GM12878 (cell line): Measurements from ENCODE around the gene MBD5. TPM values are rescaled to one million over a fixed set of nuclear protein-coding genes. Genes with fewer than 3 reads are reported as not detected.

Experiments used
- ATAC-seq: fragments of 200-7000 bp; cut with Tn5 transposase; 3 replicates; pipeline ENCODE4 v1.9.1; 2020; ENCODE audit warnings: mild to moderate bottlenecking, moderate library complexity
- BruUV-seq: library from RNA; stranded (reverse); fragments of 400-500 nt; replicated peaks from 2 replicates; lab custom pipeline; 2021; lab: Mats Ljungman, UMichigan
- CTCF ChIA-PET: fragments of 300-600 bp; sonication (Branson Sonifier 250); formaldehyde crosslinking; extraction: SDS; loops from one replicate; lab custom pipeline; 2021; ENCODE audit warnings: inconsistent platforms; lab: Yijun Ruan, JAX
- POLR2A ChIA-PET: fragments of 350-600 bp; formaldehyde crosslinking; extraction: SDS; loops from one replicate; lab custom pipeline; 2021; ENCODE audit warnings: inconsistent platforms; lab: Charles Lee
- RAD21 ChIA-PET: fragments of 300-600 bp; sonication (Branson Sonifier 250); formaldehyde crosslinking; loops from one replicate; lab custom pipeline; 2023; ENCODE audit warnings: antibody characterized with exemption; ENCODE audit not compliant: unreplicated experiment; lab: Charles Lee
- SMC1A ChIA-PET: fragments of 300-600 bp; sonication (Branson Sonifier 250); formaldehyde crosslinking; loops from one replicate; lab custom pipeline; 2023; ENCODE audit not compliant: unreplicated experiment, uncharacterized antibody; lab: Charles Lee
- DNase-seq: peaks from one replicate; pipeline ENCODE4 v3.0.0-alpha.2; 2011; ENCODE audit warnings: low read depth, low spot score
- FAIRE-seq: peaks from 3 replicates; lab custom pipeline; 2011; peaks lifted over from hg19 to GRCh38; lab: Jason Lieb, UNC
- H2AFZ ChIP-seq: 2 replicates; pipeline ENCODE4 v1.6.0; 2011; ENCODE audit warnings: low read depth, low read length, control low read depth; ENCODE audit not compliant: control insufficient read depth
- H3K27ac ChIP-seq: 2 replicates; pipeline ENCODE4 v1.5.1; 2011; ENCODE audit warnings: control low read depth; ENCODE audit not compliant: control insufficient read depth, insufficient read depth
- H3K27me3 ChIP-seq, 2 experiments: replicated peaks in 1 of 2; 2 replicates each; pipeline versions ENCODE4 v1.6.0 to v1.6.1; 2011; ENCODE audit warnings: low read length in 1 of 2; ENCODE audit not compliant: control insufficient read depth in 2 of 2, insufficient read depth in 2 of 2
- H3K36me3 ChIP-seq, 2 experiments: 2 replicates each; pipeline ENCODE4 v1.5.1; 2011; ENCODE audit warnings: low read length in 1 of 2; ENCODE audit not compliant: control insufficient read depth in 2 of 2, insufficient read depth in 2 of 2
- H3K4me1 ChIP-seq: 2 replicates; pipeline ENCODE4 v1.6.1; 2011; ENCODE audit warnings: mild to moderate bottlenecking, low read length, moderate library complexity, mixed read lengths; ENCODE audit not compliant: control insufficient read depth, insufficient read depth
- H3K4me2 ChIP-seq: 2 replicates; pipeline ENCODE4 v1.6.0; 2011; ENCODE audit warnings: control low read depth; ENCODE audit not compliant: control insufficient read depth, insufficient read depth
- H3K4me3 ChIP-seq: fragments of 200-600 bp; sonication (generic); 2 replicates; pipeline ENCODE4 v1.5.1; 2016
- H3K79me2 ChIP-seq: 2 replicates; pipeline ENCODE4 v1.6.0; 2011; ENCODE audit warnings: low read length; ENCODE audit not compliant: control insufficient read depth, insufficient read depth
- H3K9ac ChIP-seq: 2 replicates; pipeline ENCODE4 v1.8.0; 2011; ENCODE audit warnings: low read length, control low read depth, mixed read lengths; ENCODE audit not compliant: control insufficient read depth, insufficient read depth
- H3K9me3 ChIP-seq: replicated peaks from 3 replicates; pipeline ENCODE4 v1.5.1; 2011; ENCODE audit warnings: mild to moderate bottlenecking, low read length; ENCODE audit not compliant: control insufficient read depth, insufficient read depth
- H4K20me1 ChIP-seq: 2 replicates; pipeline ENCODE4 v1.6.0; 2011; ENCODE audit not compliant: control insufficient read depth, insufficient read depth
- BHLHE40 ChIP-seq, 2 experiments: fragments of 450-650 bp in 1 of 2; IDR thresholded peaks; 2 replicates each; pipeline ENCODE4 v1.6.1; 2011 to 2017; ENCODE audit warnings: low read depth in 2 of 2, borderline replicate concordance in 1 of 2, improper control_type of control experiment in 1 of 2, low read length in 1 of 2, mild to moderate bottlenecking in 1 of 2
- CBFB ChIP-seq: IDR thresholded peaks from 2 replicates; pipeline ENCODE4 v1.6.1; 2016; ENCODE audit warnings: antibody characterized with exemption, low read depth
- DPF2 ChIP-seq: fragments of 450-650 bp; IDR thresholded peaks from 2 replicates; pipeline ENCODE4 v1.6.1; 2017; ENCODE audit warnings: mild to moderate bottlenecking
- E2F4 ChIP-seq: IDR thresholded peaks from 2 replicates; pipeline ENCODE4 v1.6.1; 2012; ENCODE audit warnings: low read depth, low read length, improper control_type of control experiment
- HDGF ChIP-seq: fragments of 450-650 bp; IDR thresholded peaks from 2 replicates; pipeline ENCODE4 v1.6.1; 2016; ENCODE audit warnings: antibody characterized with exemption
- IKZF1 ChIP-seq: fragments of 450-650 bp; conservative IDR thresholded peaks from 2 replicates; pipeline ENCODE4 v1.6.1; 2017; ENCODE audit warnings: antibody characterized with exemption, mild to moderate bottlenecking
- IRF4 ChIP-seq: IDR thresholded peaks from 2 replicates; pipeline ENCODE4 v1.6.1; 2011; ENCODE audit warnings: low read depth, low read length
- NFXL1 ChIP-seq: fragments of 450-650 bp; IDR thresholded peaks from 2 replicates; pipeline ENCODE4 v1.6.1; 2017; ENCODE audit warnings: antibody characterized with exemption, mild to moderate bottlenecking, borderline replicate concordance
- PAX5 ChIP-seq: IDR thresholded peaks from 2 replicates; pipeline ENCODE4 v1.6.1; 2011; ENCODE audit warnings: low read depth, low read length, borderline replicate concordance
- SIX5 ChIP-seq: IDR thresholded peaks from 2 replicates; pipeline ENCODE4 v1.6.1; 2011; ENCODE audit warnings: mild to moderate bottlenecking, low read depth, low read length, moderate library complexity; ENCODE audit not compliant: severe bottlenecking
- TBL1XR1 ChIP-seq: IDR thresholded peaks from 2 replicates; pipeline ENCODE4 v1.6.1; 2012; ENCODE audit warnings: low read depth, low read length, improper control_type of control experiment
- WGBS: methylation state at CpG from one replicate; pipeline ENCODE4 v1.1.6; 2016; ENCODE audit warnings: low lambda C conversion rate; ENCODE audit not compliant: insufficient replicate concordance, insufficient coverage; ENCODE audit errors: missing lambda C conversion rate; 5-methylcytosine and 5-hydroxymethylcytosine counted together
- in situ Hi-C: fragments of 300-500 bp; cut with MboI; formaldehyde crosslinking; loops from 9 replicates; pipeline ENCODE4 v1.14.3; 2018; ENCODE audit warnings: mixed read lengths
- intact Hi-C: fragments of 100-400 bp; cut with micrococcal nuclease; formaldehyde crosslinking; loops from one replicate; pipeline ENCODE4 v1.14.2; 2022; ENCODE audit not compliant: unreplicated experiment
- polyA plus RNA-seq, 11 experiments: library from polyadenylated mRNA; depleted of rRNA in 4 of 11; unstranded in 6 of 11; stranded (reverse) in 5 of 11; fragments of >200 nt; fragmentation: Nextera tagmentation in 4 of 11; fragmentation: Illumina TruSeq in 1 of 11; extraction: Ambion mirVana in 4 of 11; extraction: Trizol in 1 of 11; gene quantifications; 1 replicate in 1 of 11; 2 replicates in 10 of 11; pipeline versions ENCODE4 v1.2.1 to v1.2.3, GENCODE V29; 2011 to 2016; ENCODE audit warnings: inconsistent platforms in 2 of 11, missing spikeins in 2 of 11, low read depth in 1 of 11
- total RNA-seq, 4 experiments: library from RNA; depleted of rRNA in 3 of 4; stranded (reverse); fragments of >200 nt in 3 of 4; fragmentation: Illumina TruSeq in 1 of 4; extraction: Trizol in 1 of 4; gene quantifications; 2 replicates each; pipeline versions ENCODE4 v1.2.1 to v1.2.3, GENCODE V29; 2013 to 2021
- TF ChIP-seq, protein P1 (sequence below): fragments of 450-650 bp; IDR thresholded peaks from 2 replicates; pipeline ENCODE4 v1.6.1; 2017; ENCODE audit warnings: mild to moderate bottlenecking, low read depth, inconsistent platforms; ENCODE audit not compliant: poor library complexity, severe bottlenecking
- TF ChIP-seq, protein P2 (sequence below): IDR thresholded peaks from 2 replicates; pipeline ENCODE4 v1.6.1; 2012; ENCODE audit warnings: mild to moderate bottlenecking, low read depth, low read length
- TF ChIP-seq, protein P3 (sequence below): fragments of 450-650 bp; formaldehyde crosslinking; IDR thresholded peaks from 2 replicates; pipeline ENCODE4 v1.4.0; 2022; ENCODE audit warnings: mild to moderate bottlenecking, moderate library complexity

The MBD5 gene
- total and polyA plus RNA-seq, 10 of the 15 experiments (the other 5 are each of a cell fraction or from before 2014, with no cell fraction given) = 7.4 to 58.0 (median 21.2) TPM

DNA sequence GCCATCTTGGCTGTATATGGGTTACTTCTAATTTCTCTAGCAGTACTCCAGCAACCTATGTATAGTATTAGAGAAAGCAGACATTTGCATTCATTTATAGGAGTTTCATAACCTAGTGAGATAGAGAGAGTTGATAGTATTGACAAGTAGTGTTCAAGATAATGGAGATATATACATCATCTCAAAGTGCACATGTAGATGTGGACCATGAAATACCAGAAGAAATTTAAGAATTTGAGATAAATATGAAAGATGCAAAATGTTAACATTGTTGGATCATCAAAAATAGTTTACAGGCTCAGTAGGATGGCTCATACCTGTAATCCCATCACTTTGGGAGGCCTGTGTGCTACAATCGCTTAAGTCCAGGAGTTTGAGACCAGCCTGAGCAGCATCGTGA, 243.0 kb downstream of the MBD5 start:
- H3K36me3 ChIP-seq = no peaks in the 10 kb centered on the region
- intact Hi-C loops (no loop called here), in situ Hi-C loops (no loop called here)
- ChIA-PET RAD21 (no interaction called here), POLR2A (no interaction called here), SMC1A (interaction anchor here (0.9 kb wide), 1 partner anchor 15 kb away, joined by 4 read pairs; no protein-coding TSS in a partner anchor), CTCF (no interaction called here)
- H4K20me1 ChIP-seq = no peaks in the 10 kb centered on the region
- 100% methylated on average over 2 of the region's 2 CpGs for WGBS
- no peak overlapping the region for H3K27ac ChIP-seq
- H3K9me3 ChIP-seq = peaks cover 7% of the 10 kb centered on the region; the same call in 2 of the 3 replicates
- no peak for DNase-seq
- no peak for ATAC-seq
- no peak overlapping the region for H3K4me2 ChIP-seq
- BruUV-seq = no TSS peak
- FAIRE-seq = no peak
- H3K9ac ChIP-seq = no peak overlapping the region
- no peak overlapping the region for H2AFZ ChIP-seq
- no peak overlapping the region for H3K4me3 ChIP-seq
- no peaks in the 10 kb centered on the region for H3K79me2 ChIP-seq
- TF ChIP-seq, protein P1, sequence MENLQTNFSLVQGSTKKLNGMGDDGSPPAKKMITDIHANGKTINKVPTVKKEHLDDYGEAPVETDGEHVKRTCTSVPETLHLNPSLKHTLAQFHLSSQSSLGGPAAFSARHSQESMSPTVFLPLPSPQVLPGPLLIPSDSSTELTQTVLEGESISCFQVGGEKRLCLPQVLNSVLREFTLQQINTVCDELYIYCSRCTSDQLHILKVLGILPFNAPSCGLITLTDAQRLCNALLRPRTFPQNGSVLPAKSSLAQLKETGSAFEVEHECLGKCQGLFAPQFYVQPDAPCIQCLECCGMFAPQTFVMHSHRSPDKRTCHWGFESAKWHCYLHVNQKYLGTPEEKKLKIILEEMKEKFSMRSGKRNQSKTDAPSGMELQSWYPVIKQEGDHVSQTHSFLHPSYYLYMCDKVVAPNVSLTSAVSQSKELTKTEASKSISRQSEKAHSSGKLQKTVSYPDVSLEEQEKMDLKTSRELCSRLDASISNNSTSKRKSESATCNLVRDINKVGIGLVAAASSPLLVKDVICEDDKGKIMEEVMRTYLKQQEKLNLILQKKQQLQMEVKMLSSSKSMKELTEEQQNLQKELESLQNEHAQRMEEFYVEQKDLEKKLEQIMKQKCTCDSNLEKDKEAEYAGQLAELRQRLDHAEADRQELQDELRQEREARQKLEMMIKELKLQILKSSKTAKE = no peak
- TF ChIP-seq PAX5 (no peak), BHLHE40 (IDR thresholded peaks at IDR 0.05; ENCODE audit: borderline replicate concordance in 1 of 2, low read depth in 2 of 2, low read length in 1 of 2) (no peak), IRF4 (no peak), HDGF (no peak), TBL1XR1 (no peak), CBFB (no peak), NFXL1 (no peak), DPF2 (no peak), SIX5 (no peak), IKZF1 (no peak), E2F4 (no peak)
- TF ChIP-seq, protein P2, sequence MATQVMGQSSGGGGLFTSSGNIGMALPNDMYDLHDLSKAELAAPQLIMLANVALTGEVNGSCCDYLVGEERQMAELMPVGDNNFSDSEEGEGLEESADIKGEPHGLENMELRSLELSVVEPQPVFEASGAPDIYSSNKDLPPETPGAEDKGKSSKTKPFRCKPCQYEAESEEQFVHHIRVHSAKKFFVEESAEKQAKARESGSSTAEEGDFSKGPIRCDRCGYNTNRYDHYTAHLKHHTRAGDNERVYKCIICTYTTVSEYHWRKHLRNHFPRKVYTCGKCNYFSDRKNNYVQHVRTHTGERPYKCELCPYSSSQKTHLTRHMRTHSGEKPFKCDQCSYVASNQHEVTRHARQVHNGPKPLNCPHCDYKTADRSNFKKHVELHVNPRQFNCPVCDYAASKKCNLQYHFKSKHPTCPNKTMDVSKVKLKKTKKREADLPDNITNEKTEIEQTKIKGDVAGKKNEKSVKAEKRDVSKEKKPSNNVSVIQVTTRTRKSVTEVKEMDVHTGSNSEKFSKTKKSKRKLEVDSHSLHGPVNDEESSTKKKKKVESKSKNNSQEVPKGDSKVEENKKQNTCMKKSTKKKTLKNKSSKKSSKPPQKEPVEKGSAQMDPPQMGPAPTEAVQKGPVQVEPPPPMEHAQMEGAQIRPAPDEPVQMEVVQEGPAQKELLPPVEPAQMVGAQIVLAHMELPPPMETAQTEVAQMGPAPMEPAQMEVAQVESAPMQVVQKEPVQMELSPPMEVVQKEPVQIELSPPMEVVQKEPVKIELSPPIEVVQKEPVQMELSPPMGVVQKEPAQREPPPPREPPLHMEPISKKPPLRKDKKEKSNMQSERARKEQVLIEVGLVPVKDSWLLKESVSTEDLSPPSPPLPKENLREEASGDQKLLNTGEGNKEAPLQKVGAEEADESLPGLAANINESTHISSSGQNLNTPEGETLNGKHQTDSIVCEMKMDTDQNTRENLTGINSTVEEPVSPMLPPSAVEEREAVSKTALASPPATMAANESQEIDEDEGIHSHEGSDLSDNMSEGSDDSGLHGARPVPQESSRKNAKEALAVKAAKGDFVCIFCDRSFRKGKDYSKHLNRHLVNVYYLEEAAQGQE = no peak
- TF ChIP-seq, protein P3, sequence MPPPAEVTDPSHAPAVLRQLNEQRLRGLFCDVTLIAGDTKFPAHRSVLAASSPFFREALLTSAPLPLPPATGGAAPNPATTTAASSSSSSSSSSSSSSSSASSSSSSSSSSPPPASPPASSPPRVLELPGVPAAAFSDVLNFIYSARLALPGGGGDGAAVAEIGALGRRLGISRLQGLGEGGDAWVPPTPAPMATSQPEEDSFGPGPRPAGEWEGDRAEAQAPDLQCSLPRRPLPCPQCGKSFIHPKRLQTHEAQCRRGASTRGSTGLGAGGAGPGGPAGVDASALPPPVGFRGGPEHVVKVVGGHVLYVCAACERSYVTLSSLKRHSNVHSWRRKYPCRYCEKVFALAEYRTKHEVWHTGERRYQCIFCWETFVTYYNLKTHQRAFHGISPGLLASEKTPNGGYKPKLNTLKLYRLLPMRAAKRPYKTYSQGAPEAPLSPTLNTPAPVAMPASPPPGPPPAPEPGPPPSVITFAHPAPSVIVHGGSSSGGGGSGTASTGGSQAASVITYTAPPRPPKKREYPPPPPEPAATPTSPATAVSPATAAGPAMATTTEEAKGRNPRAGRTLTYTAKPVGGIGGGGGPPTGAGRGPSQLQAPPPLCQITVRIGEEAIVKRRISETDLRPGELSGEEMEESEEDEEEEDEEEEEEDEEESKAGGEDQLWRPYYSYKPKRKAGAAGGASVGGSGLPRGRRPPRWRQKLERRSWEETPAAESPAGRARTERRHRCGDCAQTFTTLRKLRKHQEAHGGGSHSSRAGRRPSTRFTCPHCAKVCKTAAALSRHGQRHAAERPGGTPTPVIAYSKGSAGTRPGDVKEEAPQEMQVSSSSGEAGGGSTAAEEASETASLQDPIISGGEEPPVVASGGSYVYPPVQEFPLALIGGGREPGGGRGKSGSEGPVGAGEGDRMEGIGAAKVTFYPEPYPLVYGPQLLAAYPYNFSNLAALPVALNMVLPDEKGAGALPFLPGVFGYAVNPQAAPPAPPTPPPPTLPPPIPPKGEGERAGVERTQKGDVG (CRISPR knock-in tag) = no peak
- H3K4me1 ChIP-seq = no peaks in the 10 kb centered on the region
- H3K27me3 ChIP-seq = no peaks in the 10 kb centered on the region
